ENCODE results near the gene C10orf90.

- TF ChIP-seq POLR2A (IDR thresholded peaks at IDR 0.05) (no peak), EP300 (IDR thresholded peaks at IDR 0.05) (no peak)
These were observed 5.4 kb upstream of the C10orf90 start for GRCh38 chr10:126675656-126676438.
